ENCODE data around the gene CUX1. TPM values are rescaled to one million over a fixed set of nuclear protein-coding genes. Genes with fewer than 3 reads are reported as not detected.

The CUX1 gene
- total and polyA plus RNA-seq, 12 donors = 34.5 to 176 (median 145) TPM

- Histone ChIP-seq H3K9me3 (no peaks in the 10 kb centered on the region), H3K4me1 (peaks cover 0 to 32% (median 15%) of the 10 kb centered on the region in 9 donors), H3K27me3 (no peaks in the 10 kb centered on the region), H3K36me3 (peaks cover 0 to 41% (median 0%) of the 10 kb centered on the region in 9 donors), H3K4me3 (no peak overlapping the region), H3K27ac (no peak overlapping the region)
- DNase-seq (no peak), ATAC-seq (no peak)
- 73 to 75% methylated on average over 10 of the region's 10 CpGs for WGBS, 2 donors
- intact Hi-C loops (cut with DNase I) = loop anchor here in 1 of 10 donors (5.0 kb wide), 1 partner anchor 61 kb away; no protein-coding TSS in a partner anchor
- TF ChIP-seq CTCF (IDR thresholded peaks at IDR 0.05) = no peak
Measured at GRCh38 chr7:102155821-102156441, 338.5 kb downstream of the CUX1 start.

GRCh38 chr7:102156867-102157266, 339.4 kb downstream of the CUX1 start:
- DNase-seq (no peak), ATAC-seq (no peak)
- Histone ChIP-seq H3K9me3 (no peaks in the 10 kb centered on the region), H3K36me3 (peaks cover 0 to 42% (median 0%) of the 10 kb centered on the region in 9 donors), H3K27ac (no peak overlapping the region), H3K4me3 (no peak overlapping the region), H3K27me3 (no peaks in the 10 kb centered on the region), H3K4me1 (peaks cover 0 to 32% (median 15%) of the 10 kb centered on the region in 9 donors)
- intact Hi-C loops (cut with DNase I) = loop anchor here in 1 of 10 donors (5.0 kb wide), 1 partner anchor 60 kb away; no protein-coding TSS in a partner anchor
- 91 to 100% methylated on average over 9 of the region's 9 CpGs for WGBS, 2 donors
- no peak for TF ChIP-seq CTCF (IDR thresholded peaks at IDR 0.05)

GRCh38 chr7:102165136-102165535, 347.7 kb downstream of the CUX1 start:
- intact Hi-C loops (cut with DNase I) = loop anchor here in 1 of 10 donors (10.0 kb wide), 1 partner anchor 350 kb away; the partner anchor contains the start of gene CUX1
- no peak overlapping the region for H3K27ac ChIP-seq
- H3K36me3 ChIP-seq = peaks cover 0 to 66% (median 6%) of the 10 kb centered on the region in 9 donors
- no peaks in the 10 kb centered on the region for H3K9me3 ChIP-seq
- DNase-seq = no peak
- TF ChIP-seq CTCF (IDR thresholded peaks at IDR 0.05) = no peak
- H3K4me1 ChIP-seq = peaks cover 0 to 18% (median 6%) of the 10 kb centered on the region in 9 donors
- no peak for ATAC-seq
- no peaks in the 10 kb centered on the region for H3K27me3 ChIP-seq
- no peak overlapping the region for H3K4me3 ChIP-seq
- WGBS, 2 donors = 88 to 89% methylated on average over 6 of the region's 6 CpGs

- peaks cover 0 to 75% (median 22%) of the 10 kb centered on the region in 9 donors for H3K36me3 ChIP-seq
- no peak for DNase-seq
- H3K4me3 ChIP-seq = no peak overlapping the region
- no peak overlapping the region for H3K27ac ChIP-seq
- WGBS, 2 donors = 90 to 94% methylated on average over 6 of the region's 6 CpGs
- no peak for TF ChIP-seq CTCF (IDR thresholded peaks at IDR 0.05)
- intact Hi-C loops (cut with DNase I) = loop anchor here in 1 of 10 donors (10.0 kb wide), 1 partner anchor 352 kb away; the partner anchor contains the start of gene CUX1
- no peaks in the 10 kb centered on the region for H3K9me3 ChIP-seq
- H3K4me1 ChIP-seq = peaks cover 0 to 18% (median 6%) of the 10 kb centered on the region in 9 donors
- no peak for ATAC-seq
- no peaks in the 10 kb centered on the region for H3K27me3 ChIP-seq
Measured at GRCh38 chr7:102167254-102167653, 349.8 kb downstream of the CUX1 start.

All from heart right ventricle (tissue), 16 donors.